MM.1S (cell line): Measurements from ENCODE around the gene DKKL1.

Source experiments
- DNase-seq: peaks from one replicate; pipeline ENCODE4 v3.0.0-alpha.2; 2015
- H2AFZ ChIP-seq: fragments of 300-600 bp; sonication (generic); 2 replicates; pipeline ENCODE4 v1.6.0; 2016; ENCODE audit warnings: antibody characterized with exemption, low read length
- H3F3A ChIP-seq: fragments of 300-600 bp; sonication (generic); 2 replicates; pipeline ENCODE4 v1.6.1; 2016; ENCODE audit warnings: mild to moderate bottlenecking, antibody characterized with exemption, low read length, moderate library complexity, mixed read lengths; ENCODE audit not compliant: insufficient read depth
- H3K27ac ChIP-seq: fragments of 300-600 bp; sonication (generic); 2 replicates; pipeline ENCODE4 v1.5.1; 2016; ENCODE audit warnings: mild to moderate bottlenecking, low read length
- H3K27me3 ChIP-seq: fragments of 300-600 bp; sonication (generic); replicated peaks from 2 replicates; pipeline ENCODE4 v1.6.0; 2016; ENCODE audit warnings: low read length; ENCODE audit not compliant: insufficient read depth
- H3K36me3 ChIP-seq: fragments of 300-600 bp; sonication (generic); replicated peaks from 2 replicates; pipeline ENCODE4 v1.6.1; 2016; ENCODE audit warnings: mild to moderate bottlenecking, low read length, mixed read lengths; ENCODE audit not compliant: insufficient read depth
- H3K4me1 ChIP-seq: fragments of 300-600 bp; sonication (generic); 2 replicates; pipeline ENCODE4 v1.6.1; 2016; ENCODE audit warnings: low read length, mixed read lengths
- H3K4me2 ChIP-seq: fragments of 300-600 bp; sonication (generic); 2 replicates; pipeline ENCODE4 v1.6.0; 2016; ENCODE audit warnings: low read depth, low read length
- H3K4me3 ChIP-seq: fragments of 300-600 bp; sonication (generic); 2 replicates; pipeline ENCODE4 v1.5.1; 2016; ENCODE audit warnings: low read length, mixed read lengths
- H3K79me2 ChIP-seq: fragments of 300-600 bp; sonication (generic); 2 replicates; pipeline ENCODE4 v1.6.1; 2016; ENCODE audit warnings: mixed run types, low read length, mixed read lengths
- H3K9ac ChIP-seq: fragments of 300-600 bp; sonication (generic); 2 replicates; pipeline ENCODE4 v1.6.1; 2016; ENCODE audit warnings: low read length, mixed read lengths
- H3K9me2 ChIP-seq: fragments of 300-600 bp; sonication (generic); replicated peaks from 2 replicates; pipeline ENCODE4 v1.6.1; 2016; ENCODE audit warnings: mild to moderate bottlenecking, low read length, mixed read lengths; ENCODE audit not compliant: insufficient read depth
- H3K9me3 ChIP-seq: fragments of 300-600 bp; sonication (generic); replicated peaks from 2 replicates; pipeline ENCODE4 v1.6.1; 2016; ENCODE audit warnings: mild to moderate bottlenecking, low read length, mixed read lengths; ENCODE audit not compliant: insufficient read depth
- H4K20me1 ChIP-seq: fragments of 300-600 bp; sonication (generic); 2 replicates; pipeline ENCODE4 v1.6.1; 2016; ENCODE audit warnings: mild to moderate bottlenecking, low read length, moderate library complexity, mixed read lengths; ENCODE audit not compliant: insufficient read depth
- CTCF ChIP-seq: fragments of 300-600 bp; sonication (generic); IDR thresholded peaks from 2 replicates; pipeline ENCODE4 v1.5.1; 2016; ENCODE audit warnings: antibody characterized with exemption, low read length, mixed read lengths
- EZH2 ChIP-seq: fragments of 300-600 bp; sonication (generic); optimal IDR thresholded peaks from 2 replicates; pipeline ENCODE3; 2017; ENCODE audit warnings: low read depth, mild to moderate bottlenecking, antibody characterized with exemption, low read length, mixed read lengths
- EZH2phosphoT487 ChIP-seq: fragments of 300-600 bp; sonication (generic); IDR thresholded peaks from 2 replicates; pipeline ENCODE4 v1.6.1; 2018; ENCODE audit warnings: antibody characterized with exemption, low read length

DKKL1 gene

GRCh38 chr19:49420227-49420626 lies 56.5 kb downstream of the DKKL1 start:
- Histone ChIP-seq H2AFZ (no peak overlapping the region), H3K4me3 (no peak overlapping the region), H3K27ac (no peak overlapping the region), H3K27me3 (peaks cover 99% of the 10 kb centered on the region), H3K79me2 (no peaks in the 10 kb centered on the region), H3K9me2 (no peaks in the 10 kb centered on the region), H3K9me3 (no peaks in the 10 kb centered on the region), H3K36me3 (no peaks in the 10 kb centered on the region), H4K20me1 (no peaks in the 10 kb centered on the region), H3K9ac (no peak overlapping the region), H3F3A (no peaks in the 10 kb centered on the region), H3K4me2 (no peak overlapping the region), H3K4me1 (0 out of 2 replicates have a peak, but pooled peaks cover 3% of the 10 kb centered on the region)
- TF ChIP-seq EZH2phosphoT487 (no peak), EZH2 (no peak), CTCF (no peak)
- DNase-seq: no peak

- 0 out of 2 replicates have a peak, but pooled peaks cover 3% of the 10 kb centered on the region for H3K4me1 ChIP-seq
- H3K27me3 ChIP-seq: peaks cover 99% of the 10 kb centered on the region
- H3K27ac ChIP-seq: no peak overlapping the region
- H4K20me1 ChIP-seq: no peaks in the 10 kb centered on the region
- no peak for TF ChIP-seq EZH2phosphoT487
- TF ChIP-seq CTCF: no peak
- no peak for TF ChIP-seq EZH2
- no peak overlapping the region; the same call in 1 of the 2 replicates for H3K4me3 ChIP-seq
- H3K36me3 ChIP-seq: no peaks in the 10 kb centered on the region
- no peak for DNase-seq
- H3K9me2 ChIP-seq: no peaks in the 10 kb centered on the region
- H3K9ac ChIP-seq: no peak overlapping the region
- no peak overlapping the region for H2AFZ ChIP-seq
- no peaks in the 10 kb centered on the region for H3K9me3 ChIP-seq
- H3K79me2 ChIP-seq: no peaks in the 10 kb centered on the region
- H3K4me2 ChIP-seq: peak overlapping the region; percentile 38; the same call in 1 of the 2 replicates
- no peaks in the 10 kb centered on the region for H3F3A ChIP-seq
Observed at GRCh38 chr19:49421039-49421877, 57.6 kb downstream of the DKKL1 start.

- Histone ChIP-seq H3K27ac (no peak overlapping the region), H3F3A (no peaks in the 10 kb centered on the region), H3K36me3 (no peaks in the 10 kb centered on the region), H3K4me3 (no peak overlapping the region), H3K9me3 (no peaks in the 10 kb centered on the region), H3K4me1 (0 out of 2 replicates have a peak, but pooled peaks cover 3% of the 10 kb centered on the region), H3K4me2 (no peak overlapping the region), H3K79me2 (no peaks in the 10 kb centered on the region), H3K27me3 (peaks cover 99% of the 10 kb centered on the region), H2AFZ (no peak overlapping the region), H3K9me2 (no peaks in the 10 kb centered on the region), H3K9ac (no peak overlapping the region), H4K20me1 (no peaks in the 10 kb centered on the region)
- TF ChIP-seq EZH2phosphoT487 (no peak), EZH2 (no peak), CTCF (no peak)
- DNase-seq: no peak
Observed at GRCh38 chr19:49421878-49422202, 58.2 kb downstream of the DKKL1 start.
